RWPE2 (cell line): ENCODE results near the gene PXN.
"Not testable (repeated sequence)": the region's sequence is repeated elsewhere in the genome, so short reads cannot be mapped to it uniquely, and the experiment has no call there.

ENCODE experiments used
- ATAC-seq: fragments of 200-7000 bp; cut with Tn5 transposase; 3 replicates; pipeline ENCODE4 v1.9.1; 2021; ENCODE audit warnings: low read depth
- DNase-seq: peaks from one replicate; pipeline ENCODE4 v3.0.0-alpha.2; 2020; ENCODE audit warnings: low spot score
- H3K27ac ChIP-seq: fragments of 450-650 bp; 2 replicates; pipeline ENCODE4 v1.5.1; 2017; ENCODE audit warnings: mild to moderate bottlenecking; ENCODE audit not compliant: poor library complexity, severe bottlenecking
- H3K27me3 ChIP-seq: fragments of 250-450 bp; sonication (Bioruptor Pico); 2 replicates; pipeline ENCODE4 v1.5.1; 2021; ENCODE audit warnings: mild to moderate bottlenecking, moderate library complexity; ENCODE audit not compliant: insufficient read depth, poor library complexity, severe bottlenecking
- H3K36me3 ChIP-seq: fragments of 250-450 bp; sonication (Bioruptor Pico); 2 replicates; pipeline ENCODE4 v1.5.1; 2020; ENCODE audit warnings: low read depth, mild to moderate bottlenecking, moderate library complexity
- H3K4me1 ChIP-seq: fragments of 250-450 bp; sonication (Bioruptor Pico); 2 replicates; pipeline ENCODE4 v1.5.1; 2021; ENCODE audit warnings: mild to moderate bottlenecking, moderate library complexity; ENCODE audit not compliant: insufficient read depth, poor library complexity, severe bottlenecking
- H3K4me3 ChIP-seq: fragments of 250-450 bp; sonication (Bioruptor Pico); 2 replicates; pipeline ENCODE4 v1.5.1; 2021; ENCODE audit warnings: mild to moderate bottlenecking, moderate library complexity; ENCODE audit not compliant: severe bottlenecking
- H3K9me3 ChIP-seq: fragments of 250-450 bp; sonication (Bioruptor Pico); 2 replicates; pipeline ENCODE4 v1.5.1; 2021; ENCODE audit warnings: mild to moderate bottlenecking, moderate library complexity; ENCODE audit not compliant: severe bottlenecking
- CTCF ChIP-seq: fragments of 450-650 bp; IDR thresholded peaks from one replicate; pipeline ENCODE4 v1.5.1; 2017; ENCODE audit warnings: mild to moderate bottlenecking, moderate library complexity; ENCODE audit not compliant: poor library complexity, severe bottlenecking

Gene PXN

GRCh38 chr12:120211904-120212283, 53.6 kb downstream of the PXN start:
- Histone ChIP-seq H3K4me3 (no peak overlapping the region), H3K27ac (no peak overlapping the region), H3K36me3 (peaks cover 77% of the 10 kb centered on the region), H3K4me1 (no peaks in the 10 kb centered on the region), H3K27me3 (no peaks in the 10 kb centered on the region), H3K9me3 (no peaks in the 10 kb centered on the region)
- ATAC-seq = no peak
- no peak for DNase-seq
- no peak for TF ChIP-seq CTCF

- ATAC-seq (no peak), DNase-seq (no peak)
- Histone ChIP-seq H3K27ac (peak overlapping the region; percentile 27), H3K4me1 (no peaks in the 10 kb centered on the region), H3K4me3 (no peak overlapping the region), H3K9me3 (no peaks in the 10 kb centered on the region), H3K36me3 (peaks cover 71% of the 10 kb centered on the region), H3K27me3 (no peaks in the 10 kb centered on the region)
- no peak for TF ChIP-seq CTCF
These were observed 54.2 kb downstream of the PXN start for GRCh38 chr12:120211243-120211903.

GRCh38 chr12:120209851-120210250, 55.7 kb downstream of the PXN start:
- no peaks in the 10 kb centered on the region for H3K9me3 ChIP-seq
- H3K4me3 ChIP-seq = no peak overlapping the region
- peak overlapping the region; percentile 27 for H3K27ac ChIP-seq
- ATAC-seq (peak; percentile 23; the same call in 2 of the 3 replicates), DNase-seq (no peak)
- TF ChIP-seq CTCF = no peak
- H3K36me3 ChIP-seq = peaks cover 56% of the 10 kb centered on the region
- H3K4me1 ChIP-seq = no peaks in the 10 kb centered on the region
- no peaks in the 10 kb centered on the region for H3K27me3 ChIP-seq

GRCh38 chr12:120207227-120207626, 58.3 kb downstream of the PXN start:
- no peak overlapping the region for H3K4me3 ChIP-seq
- TF ChIP-seq CTCF = no peak
- ATAC-seq = no peak
- no peaks in the 10 kb centered on the region for H3K27me3 ChIP-seq
- no peak for DNase-seq
- no peaks in the 10 kb centered on the region for H3K4me1 ChIP-seq
- peaks cover 30% of the 10 kb centered on the region for H3K36me3 ChIP-seq
- no peak overlapping the region for H3K27ac ChIP-seq
- H3K9me3 ChIP-seq = no peaks in the 10 kb centered on the region

GRCh38 chr12:120206781-120207180, 58.7 kb downstream of the PXN start:
- not testable (repeated sequence) for H3K27me3 ChIP-seq, H3K27ac ChIP-seq, H3K4me1 ChIP-seq, H3K4me3 ChIP-seq, H3K9me3 ChIP-seq, DNase-seq
- ATAC-seq = peak; percentile 26; the same call in 2 of the 3 replicates
- H3K36me3 ChIP-seq = peaks cover 25% of the 10 kb centered on the region
